Vagina (tissue), 2 donors: ENCODE measurements around the gene PIGV. TPM values are rescaled to one million over a fixed set of nuclear protein-coding genes. Genes with fewer than 3 reads are reported as not detected.

Experiments used
- DNase-seq, 2 donors: peaks; one replicate each; pipeline ENCODE4 v3.0.0-alpha.2; 2017; ENCODE audit errors: extremely low spot score in 2 of 2
- H3K27ac ChIP-seq: fragments of 200-600 bp; sonication (generic); one replicate; pipeline ENCODE4 v1.5.1; 2019
- H3K27me3 ChIP-seq: fragments of 200-600 bp; sonication (generic); one replicate; pipeline ENCODE4 v1.5.1; 2019
- H3K36me3 ChIP-seq, 2 donors: fragments of 200-600 bp; sonication (generic); one replicate each; pipeline ENCODE4 v1.5.1; 2017 to 2019
- H3K4me1 ChIP-seq: fragments of 200-600 bp; sonication (generic); one replicate; pipeline ENCODE4 v1.5.1; 2019
- H3K4me3 ChIP-seq, 2 donors: fragments of 200-600 bp; sonication (generic); 1 replicate in 1 of 2; 2 replicates in 1 of 2; pipeline ENCODE4 v1.5.1; 2016 to 2019
- H3K9me3 ChIP-seq: fragments of 200-600 bp; sonication (generic); one replicate; pipeline ENCODE4 v1.5.1; 2019
- CTCF ChIP-seq, 3 experiments: fragments of 450-650 bp in 2 of 3; fragments of 200-600 bp in 1 of 3; sonication (generic) in 1 of 3; IDR thresholded peaks; one replicate each; pipeline ENCODE4 v1.5.1; 2017 to 2019; ENCODE audit warnings: antibody characterized with exemption in 3 of 3, mild to moderate bottlenecking in 2 of 3, moderate library complexity in 2 of 3
- POLR2A ChIP-seq, 2 donors: fragments of 450-650 bp; IDR thresholded peaks; one replicate each; pipeline ENCODE4 v1.6.1; 2017; ENCODE audit warnings: antibody characterized with exemption in 2 of 2, mild to moderate bottlenecking in 2 of 2, moderate library complexity in 2 of 2
- POLR2AphosphoS5 ChIP-seq, 2 donors: sonication (generic); formaldehyde crosslinking; IDR thresholded peaks; one replicate each; pipeline ENCODE4 v1.9.0; 2017; ENCODE audit warnings: antibody characterized with exemption in 2 of 2, mild to moderate bottlenecking in 2 of 2, low read depth in 1 of 2; ENCODE audit not compliant: insufficient read depth in 1 of 2
- intact Hi-C: fragments of 100-400 bp; cut with DNase I; formaldehyde crosslinking; loops from one replicate; pipeline ENCODE4 v1.15.1; 2023
- total RNA-seq: library from RNA; depleted of rRNA; stranded (reverse); fragments of >200 nt; gene quantifications from one replicate; pipeline ENCODE4 v1.2.3, GENCODE V29; 2016

PIGV gene
- 8.1 TPM for total RNA-seq

GRCh38 chr1:26787706-26788514 is at the start of gene PIGV:
Gene PIGV (plus strand): TSS chr1:26787950. CDS start chr1:26790816, 2,866 bp downstream.
- H3K4me1 ChIP-seq = peaks cover 49% of the 10 kb centered on the region
- TF ChIP-seq POLR2AphosphoS5 (IDR thresholded peaks at IDR 0.05; ENCODE audit: insufficient read depth in 1 of 2, low read depth in 1 of 2) (peak in 1 of 2 donors; percentile 97), CTCF (IDR thresholded peaks at IDR 0.05) (peak in 1 of 3 experiments; percentile 23), POLR2A (IDR thresholded peaks at IDR 0.05) (peak in 1 of 2 donors; percentile 82)
- intact Hi-C loops = loop anchor here (2.0 kb wide), 1 partner anchor 95 kb away; no protein-coding TSS in a partner anchor
- H3K27me3 ChIP-seq = no peaks in the 10 kb centered on the region
- DNase-seq = no peak
- H3K9me3 ChIP-seq = no peaks in the 10 kb centered on the region
- H3K36me3 ChIP-seq = peaks cover 0 to under 1% of the 10 kb centered on the region in 2 donors
- H3K4me3 ChIP-seq = peak within 1 kb of the TSS; percentile 60 to 62
- H3K27ac ChIP-seq = peak within 1 kb of the TSS; percentile 97

- H3K4me1 ChIP-seq = peaks cover 24% of the 10 kb centered on the region
- no peak for DNase-seq
- H3K4me3 ChIP-seq = no peak overlapping the region
- no peaks in the 10 kb centered on the region for H3K9me3 ChIP-seq
- intact Hi-C loops = no loop called here
- no peak overlapping the region for H3K27ac ChIP-seq
- H3K27me3 ChIP-seq = no peaks in the 10 kb centered on the region
- TF ChIP-seq POLR2A (IDR thresholded peaks at IDR 0.05) = no peak
- TF ChIP-seq POLR2AphosphoS5 (IDR thresholded peaks at IDR 0.05; ENCODE audit: insufficient read depth in 1 of 2, low read depth in 1 of 2) = no peak
- no peak for TF ChIP-seq CTCF (IDR thresholded peaks at IDR 0.05)
- H3K36me3 ChIP-seq = peaks cover 0 to 47% of the 10 kb centered on the region in 2 donors
Measured at GRCh38 chr1:26739329-26739914, 48.3 kb upstream of the PIGV start.

GRCh38 chr1:26740023-26740634 is 47.6 kb upstream of the PIGV start:
- Histone ChIP-seq H3K9me3 (no peaks in the 10 kb centered on the region), H3K27ac (no peak overlapping the region), H3K36me3 (peaks cover 0 to 47% of the 10 kb centered on the region in 2 donors), H3K27me3 (no peaks in the 10 kb centered on the region), H3K4me1 (peaks cover 28% of the 10 kb centered on the region), H3K4me3 (no peak overlapping the region)
- intact Hi-C loops = no loop called here
- TF ChIP-seq CTCF (IDR thresholded peaks at IDR 0.05) (no peak), POLR2AphosphoS5 (IDR thresholded peaks at IDR 0.05; ENCODE audit: insufficient read depth in 1 of 2, low read depth in 1 of 2) (no peak), POLR2A (IDR thresholded peaks at IDR 0.05) (no peak)
- no peak for DNase-seq

- H3K4me1 ChIP-seq = peaks cover 35% of the 10 kb centered on the region
- H3K36me3 ChIP-seq = peaks cover 0 to 48% of the 10 kb centered on the region in 2 donors
- H3K27ac ChIP-seq = no peak overlapping the region
- DNase-seq = no peak
- no peak for TF ChIP-seq POLR2A (IDR thresholded peaks at IDR 0.05)
- no peak for TF ChIP-seq POLR2AphosphoS5 (IDR thresholded peaks at IDR 0.05; ENCODE audit: insufficient read depth in 1 of 2, low read depth in 1 of 2)
- no peak for TF ChIP-seq CTCF (IDR thresholded peaks at IDR 0.05)
- intact Hi-C loops = no loop called here
- H3K9me3 ChIP-seq = no peaks in the 10 kb centered on the region
- H3K4me3 ChIP-seq = no peak overlapping the region
- H3K27me3 ChIP-seq = no peaks in the 10 kb centered on the region
Measured at GRCh38 chr1:26740952-26741351, 46.8 kb upstream of the PIGV start.
